Activated naive CD4-positive, alpha-beta T cell (primary cell): ENCODE measurements around the gene GALNT6.

Experiments used
- DNase-seq, 4 experiments: peaks; one replicate each; lab custom pipeline; 2025; lab: John Stamatoyannopoulos, UW

The GALNT6 gene

GRCh38 chr12:51381226-51382079 lies 9.8 kb downstream of the GALNT6 start:
- no peak for DNase-seq

DNA sequence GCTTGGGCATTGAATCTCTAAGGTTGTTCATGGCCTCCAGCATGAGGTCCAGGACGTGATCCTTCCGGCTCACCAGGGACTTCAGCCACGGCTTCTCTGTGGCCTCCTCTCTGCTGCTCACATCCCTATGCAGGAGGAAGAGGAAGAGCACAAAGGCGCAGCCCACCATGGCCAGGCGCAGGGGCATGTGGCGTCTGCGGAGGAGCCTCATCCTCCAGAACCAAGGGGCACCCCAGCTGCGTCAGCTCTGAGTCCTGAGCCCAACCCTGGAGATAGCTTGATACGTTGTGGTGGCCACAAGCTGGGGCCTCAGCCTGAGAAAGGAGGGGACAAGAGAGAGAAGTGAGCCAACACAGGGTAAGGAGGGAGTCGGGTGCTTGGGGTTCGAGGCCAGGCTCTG lies 11.6 kb downstream of the GALNT6 start:
- DNase-seq: no peak

- no peak for DNase-seq
These were observed 12.5 kb downstream of the GALNT6 start for GRCh38 chr12:51378749-51379148.

DNA sequence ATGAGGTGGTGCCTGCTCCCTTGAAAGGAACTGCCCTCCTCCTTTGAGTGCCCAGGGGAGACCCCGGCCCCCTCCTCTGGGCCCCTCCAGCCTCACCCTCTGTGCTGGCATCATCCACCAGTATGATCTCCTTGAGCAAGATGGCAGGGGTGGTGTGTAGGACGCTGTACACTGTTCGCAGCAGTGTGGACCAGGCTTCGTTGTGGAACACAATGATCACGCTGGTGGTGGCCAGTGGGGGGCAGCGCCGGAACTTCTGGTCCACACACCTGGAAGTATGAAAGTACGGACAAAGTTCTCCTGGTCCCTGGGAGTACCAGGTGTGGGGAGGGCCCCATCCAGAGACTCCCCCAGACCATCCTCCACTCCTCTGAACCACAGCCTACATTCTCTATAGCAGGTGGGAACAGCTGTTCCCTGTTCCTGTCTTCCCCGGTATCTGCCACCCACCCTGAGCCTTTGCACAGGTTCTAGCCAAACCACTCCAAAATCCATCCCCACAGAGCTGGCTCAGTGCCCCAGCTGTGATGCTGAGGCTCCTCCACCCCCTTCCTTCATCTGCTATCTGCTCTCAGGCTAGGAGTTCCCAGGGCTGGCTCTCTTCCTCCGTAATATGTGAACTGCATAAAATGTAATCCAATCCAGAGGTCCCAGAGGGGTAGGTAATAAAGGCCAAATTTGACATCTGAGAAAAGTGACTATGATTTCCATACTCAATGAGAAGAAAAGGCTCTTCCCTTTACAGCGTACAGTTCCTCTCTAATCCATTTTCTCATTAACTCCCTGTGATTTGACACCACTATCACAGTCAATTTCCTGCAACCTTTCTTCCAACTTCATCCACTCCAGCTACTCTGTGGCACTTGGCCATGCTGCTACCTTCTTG lies 13.9 kb downstream of the GALNT6 start:
- DNase-seq: no peak

GRCh38 chr12:51374856-51375255 lies 16.4 kb downstream of the GALNT6 start:
- no peak for DNase-seq

- DNase-seq: no peak
These were observed 16.8 kb downstream of the GALNT6 start for GRCh38 chr12:51374361-51374760.

DNA sequence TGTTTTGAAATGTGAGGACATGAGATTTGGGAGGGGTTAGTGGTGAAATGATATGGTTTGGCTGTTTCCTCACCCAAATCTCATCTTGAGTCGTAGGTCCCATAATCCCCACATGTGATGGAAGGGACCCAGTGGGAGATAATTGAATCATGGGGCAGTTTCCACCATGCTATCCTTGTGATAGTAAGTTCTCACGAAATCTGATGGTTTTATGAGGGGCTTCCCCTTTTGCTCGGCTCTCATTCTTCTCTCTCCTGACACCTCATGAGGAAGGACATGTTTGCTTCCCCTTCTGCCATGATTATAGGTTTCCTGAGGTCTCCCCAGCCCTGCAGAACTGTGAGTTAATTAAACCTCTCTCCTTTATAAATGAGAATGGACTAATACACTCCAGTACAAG lies 18.0 kb downstream of the GALNT6 start:
- no peak for DNase-seq

DNA sequence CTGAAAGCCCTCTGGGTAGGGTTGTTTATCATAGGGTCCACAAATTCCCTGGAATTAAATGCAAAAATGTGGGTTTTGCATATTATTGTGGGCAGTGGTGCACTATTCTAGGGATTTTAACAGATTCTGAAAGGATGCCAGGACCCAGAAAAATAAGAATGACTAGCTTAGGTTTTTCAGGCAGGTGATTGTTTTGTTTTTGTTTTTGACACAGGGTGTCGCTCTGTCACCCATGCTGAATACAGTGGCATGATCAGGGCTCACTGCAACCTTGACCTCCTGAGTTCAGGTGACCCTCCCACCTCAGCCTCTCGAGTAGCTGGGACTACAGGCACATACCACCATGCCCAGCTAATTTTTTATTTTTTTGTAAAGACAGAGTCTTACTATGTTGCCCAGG lies 19.2 kb downstream of the GALNT6 start:
- no peak for DNase-seq

DNA sequence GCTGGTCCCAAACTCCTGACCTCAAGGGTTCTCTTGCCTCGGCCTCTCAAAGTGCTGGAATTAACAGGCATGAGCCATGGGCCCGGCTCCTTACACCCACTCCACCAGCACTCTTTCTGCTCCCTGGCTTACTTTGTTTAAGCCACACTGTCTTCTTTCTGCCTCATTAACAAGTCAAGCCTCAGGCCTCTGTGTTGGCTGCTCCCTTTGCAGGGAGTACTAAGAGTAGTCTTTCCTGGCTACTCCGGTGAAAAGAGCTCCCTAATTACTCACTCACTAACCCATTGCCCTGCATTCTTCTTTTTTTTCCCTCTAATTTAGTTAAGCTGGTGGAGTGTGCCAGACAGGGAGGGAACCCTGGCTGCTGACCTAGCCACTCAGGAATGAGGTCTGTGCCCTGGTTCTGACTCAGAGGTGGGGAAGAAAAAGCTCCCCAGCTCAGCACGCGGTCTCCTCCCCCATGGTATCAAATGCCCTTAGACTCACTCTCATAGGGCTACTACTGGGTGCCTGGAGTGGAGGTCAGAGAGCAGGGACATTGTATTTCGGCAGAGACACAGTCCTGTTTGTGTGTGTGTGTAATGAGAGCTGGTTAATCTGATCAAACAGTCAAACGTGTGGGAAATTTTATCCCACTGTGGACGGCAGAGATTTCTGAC lies 19.8 kb downstream of the GALNT6 start:
- no peak for DNase-seq

- no peak for DNase-seq
These were observed 20.5 kb downstream of the GALNT6 start for GRCh38 chr12:51370667-51371066.

DNA sequence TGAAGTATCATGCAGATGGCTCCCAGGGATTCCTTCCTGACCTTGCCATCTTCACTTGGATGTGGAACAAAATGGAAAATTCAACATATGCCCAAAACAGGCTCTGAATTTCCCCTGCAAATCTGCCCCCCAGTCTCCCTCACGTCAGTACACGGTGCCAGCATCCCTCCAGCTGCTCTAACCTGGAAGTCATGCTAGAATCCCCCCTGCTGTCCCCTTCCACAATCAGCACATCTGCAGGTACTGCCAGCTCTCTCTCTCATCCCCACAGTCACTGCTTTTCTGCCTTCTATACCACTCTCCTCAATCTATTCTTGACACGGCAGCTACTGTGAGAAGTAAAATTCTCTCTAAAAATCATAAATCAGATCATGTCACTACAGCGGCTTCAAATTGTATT lies 21.6 kb downstream of the GALNT6 start:
- no peak for DNase-seq

DNA sequence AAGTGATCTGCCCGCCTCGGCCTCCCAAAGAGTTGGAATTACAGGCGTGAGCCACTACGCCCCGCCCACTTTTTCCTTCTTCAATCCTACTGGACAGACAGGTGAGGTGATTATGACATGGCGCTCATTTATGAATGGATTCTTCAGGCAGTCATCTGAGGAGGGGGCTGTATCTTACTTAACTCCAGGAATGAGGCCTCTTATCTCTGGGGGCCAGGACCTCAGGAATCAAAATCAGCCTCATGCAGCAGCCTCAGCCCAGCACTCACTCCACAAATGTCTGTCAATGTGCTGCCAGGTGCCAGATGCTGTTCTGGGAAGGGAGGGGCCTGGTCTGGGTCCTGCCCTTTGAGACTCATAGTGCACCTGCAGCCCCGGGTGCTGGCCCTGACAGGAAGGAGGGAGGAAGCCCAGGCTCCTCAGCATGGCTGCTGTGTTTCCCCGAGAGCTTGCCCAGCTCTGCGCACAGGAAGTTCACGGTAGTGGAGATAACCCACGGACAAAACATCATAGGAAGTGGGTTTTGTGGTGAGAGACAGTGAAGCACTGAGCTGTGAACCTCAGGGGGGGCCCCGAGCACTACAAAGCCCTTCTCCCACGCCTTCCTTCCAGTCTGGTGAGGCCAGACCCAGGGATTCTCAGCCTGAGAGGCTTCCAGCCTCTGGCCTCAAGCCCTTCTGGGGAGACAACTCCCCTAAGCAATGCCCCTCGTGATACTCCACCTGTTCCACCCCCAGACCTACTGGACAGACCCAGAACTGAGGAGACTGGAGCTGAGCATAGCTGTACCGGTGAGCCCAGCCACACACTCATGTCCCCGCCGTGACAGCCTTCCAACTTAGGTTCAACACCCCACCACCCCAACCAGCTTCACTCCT lies 22.3 kb downstream of the GALNT6 start:
- peak; percentile 41 to 79 (median 54) for DNase-seq

DNA sequence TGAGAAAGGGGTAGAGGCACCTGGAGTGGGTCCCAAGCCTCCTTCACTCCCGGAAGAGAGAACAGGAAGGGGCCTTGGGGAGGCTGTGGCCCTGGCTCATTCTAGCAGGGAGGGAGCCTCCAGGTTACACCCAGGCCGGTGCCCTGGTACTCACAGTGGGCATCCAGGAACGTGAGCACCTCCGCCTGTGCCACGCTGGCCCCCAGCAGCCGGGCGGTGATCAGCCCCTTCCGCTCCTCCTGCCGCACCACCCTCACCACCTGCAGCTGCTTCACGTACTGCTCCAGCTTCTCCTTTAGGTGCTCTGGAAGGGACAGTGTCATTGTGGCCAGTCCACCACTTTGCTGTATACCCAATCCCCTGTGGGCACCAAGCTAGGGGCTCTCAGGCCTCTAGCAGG lies 25.9 kb downstream of the GALNT6 start:
- no peak for DNase-seq

GRCh38 chr12:51364001-51364400 lies 27.2 kb downstream of the GALNT6 start:
- no peak for DNase-seq

DNA sequence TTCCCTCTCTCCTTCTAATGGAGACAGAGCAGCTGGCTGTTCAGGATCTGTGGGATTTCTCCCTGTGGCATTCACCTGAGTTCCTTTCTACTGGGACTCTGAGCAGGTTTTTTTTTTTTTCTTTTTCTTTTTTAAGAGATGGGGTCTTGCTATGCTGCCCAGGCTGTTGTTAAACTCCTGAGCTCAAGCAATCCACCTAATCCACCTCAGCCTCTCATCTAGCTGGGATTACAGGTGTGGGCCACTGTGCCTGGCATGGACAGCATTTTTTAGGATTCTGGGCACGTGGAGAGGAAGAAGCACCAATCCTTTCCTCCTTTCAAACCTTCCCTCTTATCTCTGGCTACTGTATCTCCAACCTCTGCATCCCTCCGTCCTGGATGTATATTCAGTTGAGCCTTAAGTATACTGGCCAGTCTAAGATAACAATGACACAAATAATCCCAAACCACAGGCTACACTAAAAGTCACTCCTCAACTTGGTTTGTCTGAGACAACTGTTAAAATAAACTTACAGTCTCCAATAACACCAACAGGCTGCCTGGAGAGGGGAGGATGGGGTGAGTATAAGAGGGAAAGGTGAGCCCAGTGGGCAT lies 28.4 kb downstream of the GALNT6 start:
- no peak for DNase-seq

- DNase-seq: no peak
These were observed 28.9 kb downstream of the GALNT6 start for GRCh38 chr12:51362307-51362706.

GRCh38 chr12:51361161-51362016 lies 29.8 kb downstream of the GALNT6 start:
- no peak for DNase-seq

DNA sequence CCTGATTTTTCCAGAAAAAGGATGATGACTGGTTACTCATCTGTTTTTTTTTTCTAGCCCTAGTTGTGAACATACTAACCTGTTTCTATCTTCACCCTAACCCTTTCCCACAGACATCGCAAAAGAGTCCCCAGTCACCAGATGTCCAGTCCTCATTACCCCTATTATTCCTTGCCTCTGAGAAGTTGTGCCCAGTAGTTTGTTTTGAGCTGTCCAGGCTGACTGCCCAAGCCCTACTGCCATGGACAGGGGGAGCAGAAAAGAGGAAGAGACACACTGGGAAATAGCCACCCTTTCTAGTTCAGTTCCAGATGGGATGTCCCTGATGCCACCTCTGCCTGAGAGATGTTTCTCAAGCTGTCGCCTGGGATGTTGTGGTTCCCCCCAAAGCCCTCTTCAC lies 30.9 kb downstream of the GALNT6 start:
- no peak for DNase-seq

GRCh38 chr12:51359851-51360250 lies 31.4 kb downstream of the GALNT6 start:
- DNase-seq: no peak

GRCh38 chr12:51358496-51358895 lies 32.7 kb downstream of the GALNT6 start:
- no peak for DNase-seq
